ENCODE data around the gene B4GALT3.
A peak's percentile ranks its signal among the peaks of the same experiment; 100 is the strongest.

Gene B4GALT3

GRCh38 chr1:161172776-161173376 lies 4.4 kb downstream of the B4GALT3 start:
- no peak overlapping the region for H3K27ac ChIP-seq
- no peak for TF ChIP-seq CTCF (conservative IDR thresholded peaks at IDR 0.05)
- no peak for TF ChIP-seq ZFX (IDR thresholded peaks at IDR 0.05)

DNA sequence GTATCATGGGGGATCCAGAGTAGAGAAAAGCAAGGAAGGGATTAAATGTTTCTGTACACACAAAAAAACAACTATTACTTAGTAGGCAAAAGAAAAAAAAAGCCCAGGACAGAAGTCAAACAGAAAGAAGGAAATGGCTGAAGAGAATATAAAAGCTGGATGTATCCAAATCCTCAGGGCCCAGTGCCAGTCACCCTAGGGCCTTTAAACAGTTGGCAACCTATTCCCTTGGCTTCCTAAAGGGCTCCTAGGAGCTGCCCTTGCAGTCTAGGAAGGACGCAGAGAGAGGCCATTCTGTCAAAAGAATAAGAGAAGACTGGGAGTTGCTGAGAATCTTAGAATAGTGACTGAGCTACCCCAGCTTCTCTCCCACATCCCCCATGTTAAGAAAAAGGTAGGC lies 5.0 kb downstream of the B4GALT3 start:
- no peak overlapping the region for H3K27ac ChIP-seq
- no peak for TF ChIP-seq CTCF (conservative IDR thresholded peaks at IDR 0.05)

DNA sequence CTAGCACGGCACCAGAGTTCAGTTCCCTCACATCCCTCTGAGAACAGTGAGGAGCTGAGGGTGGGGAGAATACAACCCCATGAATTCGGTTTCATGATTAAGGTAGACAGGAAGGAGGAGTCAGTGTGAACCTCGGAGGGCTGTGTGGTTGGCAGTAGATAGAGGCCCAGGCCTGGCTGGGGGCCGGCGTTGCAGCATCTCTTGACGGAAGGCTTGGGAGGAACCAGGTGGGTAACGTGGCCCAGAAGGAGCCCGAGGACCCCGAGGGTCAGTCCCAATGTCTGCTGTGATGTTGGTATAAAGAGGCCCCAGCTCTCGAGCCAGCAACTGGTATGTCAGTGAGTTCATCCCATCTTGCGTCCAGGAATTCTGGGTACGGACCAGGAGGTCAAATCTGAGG lies 5.6 kb downstream of the B4GALT3 start:
- TF ChIP-seq ZFX (IDR thresholded peaks at IDR 0.05) (no peak), CTCF (conservative IDR thresholded peaks at IDR 0.05) (no peak)
- no peak overlapping the region for H3K27ac ChIP-seq

GRCh38 chr1:161171191-161171590 lies 6.1 kb downstream of the B4GALT3 start:
- no peak for TF ChIP-seq ZFX (IDR thresholded peaks at IDR 0.05)
- TF ChIP-seq CTCF (conservative IDR thresholded peaks at IDR 0.05), result no peak
- H3K27ac ChIP-seq, result no peak overlapping the region

- no peak overlapping the region for H3K27ac ChIP-seq
- TF ChIP-seq ZFX (IDR thresholded peaks at IDR 0.05), result no peak
- TF ChIP-seq CTCF (conservative IDR thresholded peaks at IDR 0.05), result no peak
These were observed 8.4 kb downstream of the B4GALT3 start for GRCh38 chr1:161168906-161169305.

DNA sequence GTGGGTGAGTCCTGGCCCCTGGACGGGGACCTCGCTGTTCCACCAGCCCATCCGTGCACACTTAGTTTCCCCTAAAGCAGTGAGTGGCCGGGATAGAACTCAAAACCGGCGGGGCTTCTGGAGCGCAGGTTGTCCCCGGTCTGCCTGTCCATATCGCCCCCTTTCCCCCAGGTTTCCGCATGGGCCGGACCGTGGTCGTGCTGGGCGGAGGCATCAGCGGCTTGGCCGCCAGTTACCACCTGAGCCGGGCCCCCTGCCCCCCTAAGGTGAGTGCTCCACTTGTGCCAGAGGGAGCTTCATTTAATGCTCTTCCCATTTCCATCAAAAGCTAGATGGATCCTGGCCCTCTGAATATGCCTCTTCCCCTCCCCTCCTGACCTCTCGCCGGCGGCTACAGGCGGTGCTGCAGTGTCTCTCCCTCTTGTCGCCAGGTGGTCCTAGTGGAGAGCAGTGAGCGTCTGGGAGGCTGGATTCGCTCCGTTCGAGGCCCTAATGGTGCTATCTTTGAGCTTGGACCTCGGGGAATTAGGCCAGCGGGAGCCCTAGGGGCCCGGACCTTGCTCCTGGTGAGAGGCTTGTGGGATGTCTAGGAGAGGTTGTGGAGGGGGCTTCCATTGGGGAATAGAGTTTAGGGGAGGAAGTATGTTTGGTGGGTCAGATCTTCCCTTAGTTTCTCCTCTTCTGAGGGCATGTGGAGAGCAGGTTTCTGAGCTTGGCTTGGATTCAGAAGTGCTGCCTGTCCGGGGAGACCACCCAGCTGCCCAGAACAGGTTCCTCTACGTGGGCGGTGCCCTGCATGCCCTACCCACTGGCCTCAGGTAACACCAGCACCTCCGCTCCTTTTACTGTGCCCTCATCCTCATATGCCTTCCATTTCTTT lies 10.4 kb downstream of the B4GALT3 start:
- peak overlapping the region; percentile 72 for H3K27ac ChIP-seq
- no peak for TF ChIP-seq ZFX (IDR thresholded peaks at IDR 0.05)

DNA sequence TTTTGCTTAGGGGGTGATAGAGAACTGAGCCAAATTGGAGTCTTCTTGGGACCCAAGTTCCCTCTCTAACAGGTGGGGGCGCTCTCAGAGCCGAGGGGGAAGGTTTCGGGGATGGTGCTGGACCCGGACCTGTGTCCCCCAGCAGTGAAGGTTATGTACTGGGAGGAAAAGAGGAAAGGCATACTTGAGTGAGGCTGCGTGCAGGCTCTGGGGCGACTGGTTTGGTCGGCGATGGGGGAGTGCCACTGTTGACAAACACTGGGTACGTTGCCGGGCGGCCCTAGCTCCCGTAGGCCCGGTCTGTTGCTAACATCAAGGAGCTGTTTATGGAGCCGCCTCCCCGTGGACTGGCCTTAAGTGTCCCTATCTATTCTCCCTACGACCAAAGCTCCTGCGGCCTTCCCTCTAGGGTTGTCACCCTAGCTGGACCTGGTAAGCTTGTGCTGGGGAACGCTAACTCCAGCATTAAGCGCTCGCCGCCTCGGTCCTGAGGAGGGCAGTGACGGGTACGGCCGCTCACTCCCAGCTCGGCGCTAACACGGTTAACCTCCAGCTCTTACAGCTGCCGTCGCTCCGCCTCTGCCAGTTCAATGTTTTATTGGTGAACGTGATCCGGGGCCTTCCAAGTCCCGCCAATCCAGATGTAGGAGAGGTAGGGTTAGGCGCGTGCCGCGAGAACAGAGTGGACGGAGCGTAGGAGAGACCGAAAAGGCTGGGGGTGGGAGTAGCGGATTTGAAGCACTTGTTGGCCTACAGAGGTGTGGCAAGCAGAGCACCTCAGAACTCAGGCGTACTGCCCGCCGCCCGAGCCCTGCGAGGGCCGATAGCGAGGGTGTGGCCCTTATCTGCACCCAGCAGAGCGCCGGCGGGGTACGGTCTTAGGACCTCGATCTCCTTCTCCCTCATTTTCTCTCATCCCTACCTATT lies 11.3 kb downstream of the B4GALT3 start, which contains the start of gene PPOX:
Gene PPOX, plus strand, starts transcription at position 685 of the 927 bp plus-strand sequence. CDS start 422 bp downstream, outside the sequence.
- H3K27ac ChIP-seq, result peak within 1 kb of the TSS; percentile 72
- TF ChIP-seq CTCF (conservative IDR thresholded peaks at IDR 0.05) (peak; percentile 57), ZFX (IDR thresholded peaks at IDR 0.05) (0 out of 2 replicates have a peak, but pooled peaks have one; percentile 43)
